ENCODE results near the gene GARIN5B.
A peak's percentile ranks its signal among the peaks of the same experiment; 100 is the strongest.
"Not testable (repeated sequence)": the region's sequence is repeated elsewhere in the genome, so short reads cannot be mapped to it uniquely, and the experiment has no call there.

GARIN5B gene

GRCh38 chr19:55352040-55352439 lies 11.0 kb downstream of the GARIN5B start:
- no peak overlapping the region for H3K4me3 ChIP-seq (ENCODE audit: low read depth, low read length)

GRCh38 chr19:55350620-55351315 lies 12.3 kb downstream of the GARIN5B start:
- H3K4me3 ChIP-seq (ENCODE audit: low read depth, low read length), result no peak overlapping the region

GRCh38 chr19:55348317-55349034 lies 14.6 kb downstream of the GARIN5B start:
- H3K4me3 ChIP-seq (ENCODE audit: low read depth, low read length), result no peak overlapping the region

- no peak overlapping the region for H3K4me3 ChIP-seq (ENCODE audit: low read depth, low read length)
These were observed 15.5 kb downstream of the GARIN5B start for GRCh38 chr19:55347442-55348009.

GRCh38 chr19:55346725-55347441 lies 16.2 kb downstream of the GARIN5B start:
- no peak overlapping the region for H3K4me3 ChIP-seq (ENCODE audit: low read depth, low read length)

GRCh38 chr19:55345818-55346724 lies 17.0 kb downstream of the GARIN5B start:
- no peak overlapping the region for H3K4me3 ChIP-seq (ENCODE audit: low read depth, low read length)

GRCh38 chr19:55345101-55345817 lies 17.8 kb downstream of the GARIN5B start:
- H3K4me3 ChIP-seq (ENCODE audit: low read depth, low read length), result no peak overlapping the region

GRCh38 chr19:55344444-55344843 lies 18.6 kb downstream of the GARIN5B start:
- H3K4me3 ChIP-seq (ENCODE audit: low read depth, low read length), result no peak overlapping the region

GRCh38 chr19:55341595-55342531 lies 21.2 kb downstream of the GARIN5B start:
- H3K4me3 ChIP-seq (ENCODE audit: low read depth, low read length), result no peak overlapping the region

GRCh38 chr19:55341171-55341588 lies 21.9 kb downstream of the GARIN5B start:
- H3K4me3 ChIP-seq (ENCODE audit: low read depth, low read length), result peak overlapping the region; percentile 72

- H3K4me3 ChIP-seq (ENCODE audit: low read depth, low read length), result peak overlapping the region; percentile 72
These were observed 22.3 kb downstream of the GARIN5B start for GRCh38 chr19:55340784-55341147.

- H3K4me3 ChIP-seq (ENCODE audit: low read depth, low read length), result peak overlapping the region; percentile 72
These were observed 22.9 kb downstream of the GARIN5B start for GRCh38 chr19:55339889-55340783.

- peak within 1 kb of the TSS; percentile 72 for H3K4me3 ChIP-seq (ENCODE audit: low read depth, low read length)
These were observed 23.8 kb downstream of the GARIN5B start, which contains the start of gene KMT5C for GRCh38 chr19:55339105-55339888. KMT5C (plus strand) TSS chr19:55339876; CDS start chr19:55341937, 2,061 bp downstream.

- no peak overlapping the region for H3K4me3 ChIP-seq (ENCODE audit: low read depth, low read length)
These were observed 27.0 kb downstream of the GARIN5B start for GRCh38 chr19:55336101-55336500.

- no peak overlapping the region for H3K4me3 ChIP-seq (ENCODE audit: low read depth, low read length)
These were observed 29.2 kb downstream of the GARIN5B start for GRCh38 chr19:55333870-55334269.

GRCh38 chr19:55329791-55330190 lies 33.3 kb downstream of the GARIN5B start:
- H3K4me3 ChIP-seq (ENCODE audit: low read depth, low read length), result not testable (repeated sequence)

All from iPS-11a (cell line).